Colonic mucosa (tissue), 4 donors: ENCODE results near the gene KIF12. TPM values are rescaled to one million over a fixed set of nuclear protein-coding genes. Genes with fewer than 3 reads are reported as not detected.
"Not testable (repeated sequence)": the region's sequence is repeated elsewhere in the genome, so short reads cannot be mapped to it uniquely, and the experiment has no call there.

Experiments used
- DNase-seq: peaks from one replicate; pipeline ENCODE4 v3.0.0-alpha.2; 2020
- H3K27ac ChIP-seq: fragments of 200-600 bp; one replicate; pipeline ENCODE4 v1.8.0; 2021
- H3K27me3 ChIP-seq: fragments of 200-600 bp; one replicate; pipeline ENCODE4 v1.8.0; 2021
- H3K36me3 ChIP-seq: fragments of 200-600 bp; one replicate; pipeline ENCODE4 v1.8.0; 2021
- H3K4me1 ChIP-seq: fragments of 200-600 bp; one replicate; pipeline ENCODE4 v1.8.0; 2021; ENCODE audit warnings: mild to moderate bottlenecking
- H3K4me3 ChIP-seq: fragments of 200-600 bp; one replicate; pipeline ENCODE4 v1.8.0; 2021
- H3K9ac ChIP-seq, 2 donors: one replicate each; pipeline ENCODE4 v1.7.0; 2013; ENCODE audit warnings: control low read depth in 2 of 2, low read depth in 2 of 2, low read length in 2 of 2
- H3K9me3 ChIP-seq: fragments of 200-600 bp; one replicate; pipeline ENCODE4 v1.8.0; 2021
- intact Hi-C: fragments of 100-400 bp; cut with DNase I; formaldehyde crosslinking; loops from one replicate; pipeline ENCODE4 v1.14.1; 2022
- total RNA-seq, 2 donors: library from RNA; stranded (reverse); fragmentation: NEBNext Ultra II Directional in 1 of 2; extraction: Animal tissue kit (Norgen Biotek cat#: 25700) in 1 of 2; gene quantifications; one replicate each; pipeline ENCODE4 v1.2.1, GENCODE V29; 2021
- TF ChIP-seq, protein P1 (sequence below): fragments of 200-600 bp; IDR thresholded peaks from one replicate; pipeline ENCODE4 v1.8.0; 2022; ENCODE audit warnings: antibody characterized with exemption, mild to moderate bottlenecking
- donor health status: healthy.
- donor health status: DM: no; HTN: no; CAD: no.
- donor health status: DM: no; HTN: no; CAD: no.

KIF12 gene
- total RNA-seq, 2 donors from 2014 or later: 27.2 to 33.8 TPM

DNA sequence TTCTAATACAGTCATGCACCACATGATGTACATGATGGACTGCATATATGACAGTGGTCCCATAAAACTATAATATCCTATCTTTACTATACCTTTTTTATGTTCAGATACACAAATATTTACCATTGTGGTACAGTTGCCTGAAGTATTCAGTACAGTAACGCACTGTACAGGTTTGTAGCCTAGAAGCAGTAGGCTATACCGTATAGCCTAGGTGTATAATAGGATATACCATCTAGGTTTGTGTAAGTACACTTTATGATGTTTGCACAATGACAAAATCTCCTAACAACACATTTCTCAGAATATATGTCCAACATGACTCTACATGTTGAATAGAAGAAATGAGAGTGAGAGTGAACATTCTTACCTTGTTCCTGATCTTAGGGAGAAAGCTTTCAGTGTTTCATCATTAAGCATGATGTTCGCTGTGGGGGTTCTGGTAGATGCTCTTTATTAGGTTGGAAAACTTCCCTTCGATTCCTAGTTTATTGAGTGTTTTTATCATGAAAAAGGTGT is 52.8 kb downstream of the KIF12 start:
- intact Hi-C loops: loop anchor here (5.0 kb wide), 1 partner anchor 194 kb away; no protein-coding TSS in a partner anchor
- H3K9me3 ChIP-seq: no peaks in the 10 kb centered on the region
- no peaks in the 10 kb centered on the region for H3K27me3 ChIP-seq
- TF ChIP-seq, protein P1, sequence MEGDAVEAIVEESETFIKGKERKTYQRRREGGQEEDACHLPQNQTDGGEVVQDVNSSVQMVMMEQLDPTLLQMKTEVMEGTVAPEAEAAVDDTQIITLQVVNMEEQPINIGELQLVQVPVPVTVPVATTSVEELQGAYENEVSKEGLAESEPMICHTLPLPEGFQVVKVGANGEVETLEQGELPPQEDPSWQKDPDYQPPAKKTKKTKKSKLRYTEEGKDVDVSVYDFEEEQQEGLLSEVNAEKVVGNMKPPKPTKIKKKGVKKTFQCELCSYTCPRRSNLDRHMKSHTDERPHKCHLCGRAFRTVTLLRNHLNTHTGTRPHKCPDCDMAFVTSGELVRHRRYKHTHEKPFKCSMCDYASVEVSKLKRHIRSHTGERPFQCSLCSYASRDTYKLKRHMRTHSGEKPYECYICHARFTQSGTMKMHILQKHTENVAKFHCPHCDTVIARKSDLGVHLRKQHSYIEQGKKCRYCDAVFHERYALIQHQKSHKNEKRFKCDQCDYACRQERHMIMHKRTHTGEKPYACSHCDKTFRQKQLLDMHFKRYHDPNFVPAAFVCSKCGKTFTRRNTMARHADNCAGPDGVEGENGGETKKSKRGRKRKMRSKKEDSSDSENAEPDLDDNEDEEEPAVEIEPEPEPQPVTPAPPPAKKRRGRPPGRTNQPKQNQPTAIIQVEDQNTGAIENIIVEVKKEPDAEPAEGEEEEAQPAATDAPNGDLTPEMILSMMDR: no peak
- H3K9ac ChIP-seq: no peak overlapping the region
- no peak overlapping the region for H3K27ac ChIP-seq
- DNase-seq: no peak
- H3K4me3 ChIP-seq: no peak overlapping the region
- H3K4me1 ChIP-seq: no peaks in the 10 kb centered on the region
- no peaks in the 10 kb centered on the region for H3K36me3 ChIP-seq

DNA sequence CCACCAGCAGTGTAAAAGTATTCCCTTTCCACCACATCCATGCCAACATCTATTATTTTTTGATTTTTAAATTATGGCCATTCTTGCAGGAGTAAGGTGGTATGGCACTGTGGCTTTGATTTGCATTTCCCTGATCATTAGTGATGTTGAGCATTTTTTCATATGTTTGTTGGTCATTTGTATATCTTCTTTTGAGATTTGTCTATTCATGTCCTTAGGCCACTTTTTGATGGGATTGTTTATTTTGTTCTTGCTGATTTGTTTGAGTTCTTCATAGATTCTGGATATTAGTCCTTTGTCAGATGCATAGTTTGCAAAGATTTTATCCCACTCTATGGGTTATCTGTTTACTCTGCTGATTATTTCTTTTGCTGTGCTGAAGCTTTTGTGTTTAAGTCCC is 55.4 kb downstream of the KIF12 start:
- H3K4me3 ChIP-seq, H3K27ac ChIP-seq, H3K4me1 ChIP-seq, H3K9ac ChIP-seq, H3K27me3 ChIP-seq, intact Hi-C loops, H3K9me3 ChIP-seq, DNase-seq, H3K36me3 ChIP-seq: not testable (repeated sequence)

Other genes starting within 250 kb of the KIF12 start
- 1 to 10 TPM; 3.1 to 3.3 TPM for gene ZNF618, start 223.0 kb downstream of the KIF12 start, total RNA-seq
- gene AMBP, start 21.0 kb downstream of the KIF12 start, total RNA-seq: 1 to 10 TPM; 1.5 to 5.7 TPM
- 1 to 10 TPM; 2.9 to 4.2 TPM for gene COL27A1, start 56.2 kb upstream of the KIF12 start, total RNA-seq
- 10 to 100 TPM in 1 of 2 donors, not detected in 1; 10.3 TPM for gene ORM1, start 223.8 kb upstream of the KIF12 start, total RNA-seq
- 1 to 10 TPM in 1 of 2 donors, not detected in 1; 2.4 TPM for gene ORM2, start 230.6 kb upstream of the KIF12 start, total RNA-seq